ENCODE data around the gene NDEL1. TPM values are rescaled to one million over a fixed set of nuclear protein-coding genes. Genes with fewer than 3 reads are reported as not detected.

The NDEL1 gene
- polyA plus RNA-seq, 3 donors, result 43.8 to 52.8 (median 50.0) TPM

- DNase-seq (ENCODE audit: extremely low read depth in 1 of 11, low read depth in 9 of 11, low spot score in 4 of 11), result no peak
Observed at GRCh38 chr17:8406174-8406573, 29.5 kb upstream of the NDEL1 start.

GRCh38 chr17:8408371-8408770 lies 27.3 kb upstream of the NDEL1 start:
- DNase-seq (ENCODE audit: extremely low read depth in 1 of 11, low read depth in 9 of 11, low spot score in 4 of 11), result no peak

GRCh38 chr17:8409966-8410882 lies 25.5 kb upstream of the NDEL1 start:
- peak; percentile 77 to 91 (median 85) for DNase-seq (ENCODE audit: extremely low read depth in 1 of 11, low read depth in 9 of 11, low spot score in 4 of 11)

GRCh38 chr17:8410883-8411238 lies 24.8 kb upstream of the NDEL1 start:
- DNase-seq (ENCODE audit: extremely low read depth in 1 of 11, low read depth in 9 of 11, low spot score in 4 of 11), result no peak

- DNase-seq (ENCODE audit: extremely low read depth in 1 of 11, low read depth in 9 of 11, low spot score in 4 of 11), result no peak
Observed at GRCh38 chr17:8412089-8412488, 23.6 kb upstream of the NDEL1 start.

GRCh38 chr17:8413328-8413727 lies 22.4 kb upstream of the NDEL1 start:
- DNase-seq (ENCODE audit: extremely low read depth in 1 of 11, low read depth in 9 of 11, low spot score in 4 of 11), result no peak

- DNase-seq (ENCODE audit: extremely low read depth in 1 of 11, low read depth in 9 of 11, low spot score in 4 of 11), result no peak
Observed at GRCh38 chr17:8413938-8414337, 21.7 kb upstream of the NDEL1 start.

- no peak for DNase-seq (ENCODE audit: extremely low read depth in 1 of 11, low read depth in 9 of 11, low spot score in 4 of 11)
Observed at GRCh38 chr17:8417806-8418205, 17.9 kb upstream of the NDEL1 start.

GRCh38 chr17:8418471-8418870 lies 17.2 kb upstream of the NDEL1 start:
- DNase-seq (ENCODE audit: extremely low read depth in 1 of 11, low read depth in 9 of 11, low spot score in 4 of 11), result no peak

- no peak for DNase-seq (ENCODE audit: extremely low read depth in 1 of 11, low read depth in 9 of 11, low spot score in 4 of 11)
Observed at GRCh38 chr17:8419305-8419704, 16.4 kb upstream of the NDEL1 start.

GRCh38 chr17:8420041-8420934 lies 15.4 kb upstream of the NDEL1 start:
- DNase-seq (ENCODE audit: extremely low read depth in 1 of 11, low read depth in 9 of 11, low spot score in 4 of 11), result peak in 9 of 11 donors; percentile 42 to 70 (median 55)

GRCh38 chr17:8421571-8421970 lies 14.1 kb upstream of the NDEL1 start:
- DNase-seq (ENCODE audit: extremely low read depth in 1 of 11, low read depth in 9 of 11, low spot score in 4 of 11), result no peak

GRCh38 chr17:8426094-8426720 lies 9.5 kb upstream of the NDEL1 start:
- DNase-seq (ENCODE audit: extremely low read depth in 1 of 11, low read depth in 9 of 11, low spot score in 4 of 11), result no peak

- no peak for DNase-seq (ENCODE audit: extremely low read depth in 1 of 11, low read depth in 9 of 11, low spot score in 4 of 11)
Observed at GRCh38 chr17:8426802-8427201, 8.9 kb upstream of the NDEL1 start.

- no peak for DNase-seq (ENCODE audit: extremely low read depth in 1 of 11, low read depth in 9 of 11, low spot score in 4 of 11)
Observed at GRCh38 chr17:8430966-8431365, 4.7 kb upstream of the NDEL1 start.

GRCh38 chr17:8436169-8436843 lies 622 bp downstream of the NDEL1 start:
- peak in 10 of 11 donors; percentile 34 to 70 (median 54) for DNase-seq (ENCODE audit: extremely low read depth in 1 of 11, low read depth in 9 of 11, low spot score in 4 of 11)

- DNase-seq (ENCODE audit: extremely low read depth in 1 of 11, low read depth in 9 of 11, low spot score in 4 of 11), result peak in 5 of 11 donors; percentile 2 to 16 (median 11)
Observed at GRCh38 chr17:8436844-8437171, 1.1 kb downstream of the NDEL1 start.

- no peak for DNase-seq (ENCODE audit: extremely low read depth in 1 of 11, low read depth in 9 of 11, low spot score in 4 of 11)
Observed at GRCh38 chr17:8438441-8438840, 2.8 kb downstream of the NDEL1 start.

GRCh38 chr17:8439681-8440080 lies 4.0 kb downstream of the NDEL1 start:
- no peak for DNase-seq (ENCODE audit: extremely low read depth in 1 of 11, low read depth in 9 of 11, low spot score in 4 of 11)

All from renal cortex interstitium (tissue), 11 donors.